Stomach (tissue), 9 donors: ENCODE data around the gene KDM4B. TPM values are rescaled to one million over a fixed set of nuclear protein-coding genes. Genes with fewer than 3 reads are reported as not detected.

Experiments used
- DNase-seq, 2 donors: peaks; one replicate each; pipeline versions ENCODE4 v3.0.0 to v3.0.0-alpha.2; 2013 to 2019
- H3K27ac ChIP-seq, 5 donors: fragments of 200-600 bp in 4 of 5; sonication (generic) in 4 of 5; one replicate each; pipeline ENCODE4 v1.5.1; 2013 to 2019; ENCODE audit warnings: mild to moderate bottlenecking in 1 of 5, moderate library complexity in 1 of 5
- H3K27me3 ChIP-seq, 3 donors: fragments of 200-600 bp; sonication (generic); one replicate each; pipeline ENCODE4 v1.5.1; 2017 to 2019; ENCODE audit warnings: mixed run types in 1 of 3
- H3K36me3 ChIP-seq, 4 donors: fragments of 200-600 bp; sonication (generic); 1 replicate in 3 of 4; 2 replicates in 1 of 4; pipeline ENCODE4 v1.5.1; 2016 to 2019
- H3K4me1 ChIP-seq, 4 donors: fragments of 200-600 bp; sonication (generic); one replicate each; pipeline ENCODE4 v1.5.1; 2016 to 2019
- H3K4me3 ChIP-seq, 4 donors: fragments of 200-600 bp; sonication (generic) in 3 of 4; one replicate each; pipeline ENCODE4 v1.5.1; 2016 to 2019; ENCODE audit warnings: mild to moderate bottlenecking in 1 of 4
- H3K9me3 ChIP-seq, 4 donors: fragments of 200-600 bp; sonication (generic); one replicate each; pipeline ENCODE4 v1.5.1; 2016 to 2019
- CTCF ChIP-seq, 7 experiments: fragments of 450-650 bp in 4 of 7; fragments of 200-600 bp in 3 of 7; sonication (generic) in 3 of 7; IDR thresholded peaks; one replicate each; pipeline ENCODE4 v1.5.1; 2016 to 2019; ENCODE audit warnings: antibody characterized with exemption in 7 of 7, control low read depth in 2 of 7, mild to moderate bottlenecking in 1 of 7
- EP300 ChIP-seq: sonication (generic); formaldehyde crosslinking; IDR thresholded peaks from one replicate; pipeline ENCODE4 v1.6.1; 2017; ENCODE audit warnings: antibody characterized with exemption
- POLR2A ChIP-seq, 4 donors: fragments of 450-650 bp; IDR thresholded peaks; one replicate each; pipeline ENCODE4 v1.6.1; 2016; ENCODE audit warnings: antibody characterized with exemption in 4 of 4, control low read depth in 2 of 4, mild to moderate bottlenecking in 1 of 4, moderate library complexity in 1 of 4
- POLR2AphosphoS5 ChIP-seq, 3 donors: sonication (generic); formaldehyde crosslinking; IDR thresholded peaks; one replicate each; pipeline ENCODE4 v1.6.1; 2016; ENCODE audit warnings: antibody characterized with exemption in 3 of 3
- WGBS, 5 donors: extraction: QIAGEN DNeasy Blood & Tissue Kit in 3 of 5; methylation state at CpG; one replicate each; pipeline versions ENCODE4 v1.1.5 to v1.1.7; 2013 to 2018; 5-methylcytosine and 5-hydroxymethylcytosine counted together
- intact Hi-C: fragments of 100-400 bp; cut with DNase I; formaldehyde crosslinking; loops from one replicate; pipeline ENCODE4 v1.15.1; 2023; ENCODE audit warnings: low total_unique reads
- polyA plus RNA-seq, 3 donors: library from polyadenylated mRNA; stranded (reverse); fragments of 200-250 nt; gene quantifications; one replicate each; pipeline ENCODE4 v1.2.3, GENCODE V29; 2013
- total RNA-seq, 5 donors: library from RNA; depleted of rRNA; stranded (reverse); fragments of >200 nt; gene quantifications; one replicate each; pipeline versions ENCODE4 v1.1.0 to v1.2.3, GENCODE V29; 2014 to 2016
- donor health status: healthy with polysubstance abuse.
- donor health status: Bipolar disorder and iron deficiency.
- donor health status: healthy.

KDM4B gene
- total and polyA plus RNA-seq, 8 donors: 5.2 to 202 (median 29.4) TPM

- intact Hi-C loops: no loop called here
- no peak overlapping the region for H3K4me3 ChIP-seq
- DNase-seq: no peak
- no peaks in the 10 kb centered on the region for H3K4me1 ChIP-seq
- peaks cover 0 to 7% (median 6%) of the 10 kb centered on the region in 4 donors for H3K9me3 ChIP-seq
- WGBS, 5 donors: 94 to 97% (median 96%) methylated on average over 6 to 14 of the region's 14 CpGs
- peaks cover 7 to 81% (median 80%) of the 10 kb centered on the region in 4 donors for H3K36me3 ChIP-seq
- no peak overlapping the region for H3K27ac ChIP-seq
- no peaks in the 10 kb centered on the region for H3K27me3 ChIP-seq
- TF ChIP-seq POLR2A (IDR thresholded peaks at IDR 0.05) (no peak), POLR2AphosphoS5 (IDR thresholded peaks at IDR 0.05) (no peak), EP300 (no peak), CTCF (IDR thresholded peaks at IDR 0.05) (no peak)
Measured at GRCh38 chr19:5066768-5067167, 97.9 kb downstream of the KDM4B start.

GRCh38 chr19:5067678-5068077 is 98.8 kb downstream of the KDM4B start:
- Histone ChIP-seq H3K9me3 (peaks cover 0 to 5% (median 2%) of the 10 kb centered on the region in 4 donors), H3K27ac (no peak overlapping the region), H3K27me3 (no peaks in the 10 kb centered on the region), H3K36me3 (peaks cover 9 to 81% (median 80%) of the 10 kb centered on the region in 4 donors), H3K4me1 (no peaks in the 10 kb centered on the region), H3K4me3 (no peak overlapping the region)
- no peak for DNase-seq
- no peak for TF ChIP-seq EP300
- no peak for TF ChIP-seq CTCF (IDR thresholded peaks at IDR 0.05)
- no peak for TF ChIP-seq POLR2A (IDR thresholded peaks at IDR 0.05)
- TF ChIP-seq POLR2AphosphoS5 (IDR thresholded peaks at IDR 0.05): no peak
- 76 to 83% (median 81%) methylated on average over 12 of the region's 12 CpGs for WGBS, 5 donors
- intact Hi-C loops: no loop called here

- no peak for DNase-seq
- no peaks in the 10 kb centered on the region for H3K27me3 ChIP-seq
- no peak overlapping the region for H3K27ac ChIP-seq
- 87 to 94% (median 92%) methylated on average over 27 to 39 of the region's 39 CpGs for WGBS, 5 donors
- H3K36me3 ChIP-seq: peaks cover 9 to 81% (median 80%) of the 10 kb centered on the region in 4 donors
- no peaks in the 10 kb centered on the region for H3K4me1 ChIP-seq
- no peak overlapping the region for H3K4me3 ChIP-seq
- H3K9me3 ChIP-seq: no peaks in the 10 kb centered on the region
- no peak for TF ChIP-seq POLR2AphosphoS5 (IDR thresholded peaks at IDR 0.05)
- no peak for TF ChIP-seq POLR2A (IDR thresholded peaks at IDR 0.05)
- no peak for TF ChIP-seq CTCF (IDR thresholded peaks at IDR 0.05)
- TF ChIP-seq EP300: no peak
- intact Hi-C loops: no loop called here
Measured at GRCh38 chr19:5068233-5069072, 99.5 kb downstream of the KDM4B start.

- no peak overlapping the region for H3K4me3 ChIP-seq
- H3K36me3 ChIP-seq: peaks cover 9 to 82% (median 73%) of the 10 kb centered on the region in 4 donors
- peaks cover 0 to 9% (median 0%) of the 10 kb centered on the region in 4 donors for H3K4me1 ChIP-seq
- no peak for TF ChIP-seq POLR2A (IDR thresholded peaks at IDR 0.05)
- TF ChIP-seq POLR2AphosphoS5 (IDR thresholded peaks at IDR 0.05): no peak
- TF ChIP-seq EP300: no peak
- intact Hi-C loops: no loop called here
- H3K27ac ChIP-seq: no peak overlapping the region
- no peaks in the 10 kb centered on the region for H3K27me3 ChIP-seq
- no peaks in the 10 kb centered on the region for H3K9me3 ChIP-seq
- DNase-seq: no peak
- 94 to 98% (median 96%) methylated on average over 17 of the region's 17 CpGs for WGBS, 5 donors
Measured at GRCh38 chr19:5070331-5070730, 101.4 kb downstream of the KDM4B start.

GRCh38 chr19:5070930-5071329 is 102.0 kb downstream of the KDM4B start:
- TF ChIP-seq CTCF (IDR thresholded peaks at IDR 0.05) (no peak), POLR2AphosphoS5 (IDR thresholded peaks at IDR 0.05) (no peak), POLR2A (IDR thresholded peaks at IDR 0.05) (no peak)
- peaks cover 0 to 12% (median 0%) of the 10 kb centered on the region in 4 donors for H3K4me1 ChIP-seq
- peaks cover 9 to 82% (median 72%) of the 10 kb centered on the region in 4 donors for H3K36me3 ChIP-seq
- H3K27ac ChIP-seq: no peak overlapping the region
- DNase-seq: no peak
- WGBS, 5 donors: 81 to 91% (median 89%) methylated on average over 16 to 19 of the region's 19 CpGs
- no peak overlapping the region for H3K4me3 ChIP-seq
- H3K9me3 ChIP-seq: no peaks in the 10 kb centered on the region
- H3K27me3 ChIP-seq: no peaks in the 10 kb centered on the region
- intact Hi-C loops: no loop called here
